K562 treated with DMSO at 1 percent for 24 hours (cell line): ENCODE measurements around the gene PLBD2. TPM values are rescaled to one million over a fixed set of nuclear protein-coding genes. Genes with fewer than 3 reads are reported as not detected.

Source experiments
- total RNA-seq: library from RNA; unstranded; fragments of 300-600 nt; gene quantifications from 2 replicates; pipeline ENCODE4 v1.2.3, GENCODE V29; 2022; ENCODE audit warnings: low read depth; ENCODE audit not compliant: insufficient read depth

Gene PLBD2, protein sequence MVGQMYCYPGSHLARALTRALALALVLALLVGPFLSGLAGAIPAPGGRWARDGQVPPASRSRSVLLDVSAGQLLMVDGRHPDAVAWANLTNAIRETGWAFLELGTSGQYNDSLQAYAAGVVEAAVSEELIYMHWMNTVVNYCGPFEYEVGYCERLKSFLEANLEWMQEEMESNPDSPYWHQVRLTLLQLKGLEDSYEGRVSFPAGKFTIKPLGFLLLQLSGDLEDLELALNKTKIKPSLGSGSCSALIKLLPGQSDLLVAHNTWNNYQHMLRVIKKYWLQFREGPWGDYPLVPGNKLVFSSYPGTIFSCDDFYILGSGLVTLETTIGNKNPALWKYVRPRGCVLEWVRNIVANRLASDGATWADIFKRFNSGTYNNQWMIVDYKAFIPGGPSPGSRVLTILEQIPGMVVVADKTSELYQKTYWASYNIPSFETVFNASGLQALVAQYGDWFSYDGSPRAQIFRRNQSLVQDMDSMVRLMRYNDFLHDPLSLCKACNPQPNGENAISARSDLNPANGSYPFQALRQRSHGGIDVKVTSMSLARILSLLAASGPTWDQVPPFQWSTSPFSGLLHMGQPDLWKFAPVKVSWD
- total RNA-seq: 44.0 and 44.2 TPM in 2 replicates

DNA sequence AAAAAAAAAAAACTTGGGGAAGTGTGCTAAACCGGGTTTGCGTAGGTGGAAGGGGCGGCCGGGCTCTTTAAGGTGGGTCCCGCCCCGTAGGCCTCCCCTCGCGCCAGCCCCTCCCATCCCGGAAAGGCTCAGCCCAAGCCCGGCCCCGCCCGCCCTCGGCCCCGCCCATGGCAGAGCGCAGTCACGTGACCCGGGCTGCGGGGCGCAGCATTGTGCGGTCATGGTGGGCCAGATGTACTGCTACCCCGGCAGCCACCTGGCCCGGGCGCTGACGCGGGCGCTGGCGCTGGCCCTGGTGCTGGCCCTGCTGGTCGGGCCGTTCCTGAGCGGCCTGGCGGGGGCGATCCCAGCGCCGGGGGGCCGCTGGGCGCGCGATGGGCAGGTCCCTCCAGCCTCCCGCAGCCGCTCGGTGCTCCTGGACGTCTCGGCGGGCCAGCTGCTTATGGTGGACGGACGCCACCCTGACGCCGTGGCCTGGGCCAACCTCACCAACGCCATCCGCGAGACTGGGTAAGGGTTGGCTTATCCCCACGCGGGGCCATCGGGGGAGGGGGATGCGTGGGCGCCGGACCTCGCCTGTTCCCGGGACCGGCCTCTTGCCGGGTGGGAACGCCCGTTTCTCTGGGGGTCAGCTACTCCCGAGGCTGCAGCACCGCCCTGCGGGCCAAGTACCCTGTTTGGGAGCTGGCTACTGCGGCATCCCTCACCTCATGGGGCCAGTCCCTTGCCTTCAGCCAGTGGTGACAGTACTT, at the start of gene PLBD2:
Gene PLBD2 (plus strand): TSS at position 207 of the 752 bp plus-strand sequence. CDS start 14 bp downstream, at position 221.

DNA sequence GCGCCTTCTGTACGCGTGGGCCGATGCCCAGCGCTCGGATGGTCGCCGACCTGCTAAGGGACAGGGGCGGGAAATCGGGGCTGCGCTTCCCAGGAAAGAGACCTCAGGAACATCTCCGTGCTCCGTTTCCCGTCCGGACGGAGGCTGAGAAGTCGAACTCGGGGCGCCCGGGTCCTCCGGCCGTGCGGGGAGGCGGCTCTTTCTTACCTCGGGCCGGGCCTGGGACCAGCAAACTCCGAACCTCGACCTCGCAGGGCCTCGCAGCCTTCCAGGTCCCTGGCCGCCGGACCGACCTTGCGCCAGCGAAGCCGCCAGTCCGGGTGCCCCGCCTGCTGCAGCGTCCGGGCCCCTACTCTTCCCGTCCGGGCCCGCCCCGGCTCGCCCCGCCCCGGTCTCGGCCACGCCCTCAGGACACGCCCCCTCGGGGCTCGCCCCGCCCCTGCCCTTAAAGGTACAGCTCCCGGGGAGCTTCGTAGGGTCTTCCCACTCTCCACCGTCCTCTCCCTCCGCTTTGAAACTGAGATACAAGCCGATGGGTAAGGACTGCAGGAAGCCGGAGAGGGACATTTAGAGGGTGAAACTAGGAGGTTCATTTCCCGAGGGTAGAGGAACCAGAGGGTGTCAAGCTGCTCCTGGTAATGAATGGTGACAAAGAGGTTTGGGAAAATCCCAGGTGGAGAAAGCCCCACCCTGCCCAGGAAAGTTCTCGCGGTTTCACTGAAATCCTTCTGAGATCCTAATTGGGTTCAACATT, 23.4 kb upstream of the PLBD2 start, which contains the start of gene SLC8B1:
Gene SLC8B1 (minus strand): TSS at position 324 of the 754 bp plus-strand sequence. CDS start 2,231 bp downstream, outside the sequence.

DNA sequence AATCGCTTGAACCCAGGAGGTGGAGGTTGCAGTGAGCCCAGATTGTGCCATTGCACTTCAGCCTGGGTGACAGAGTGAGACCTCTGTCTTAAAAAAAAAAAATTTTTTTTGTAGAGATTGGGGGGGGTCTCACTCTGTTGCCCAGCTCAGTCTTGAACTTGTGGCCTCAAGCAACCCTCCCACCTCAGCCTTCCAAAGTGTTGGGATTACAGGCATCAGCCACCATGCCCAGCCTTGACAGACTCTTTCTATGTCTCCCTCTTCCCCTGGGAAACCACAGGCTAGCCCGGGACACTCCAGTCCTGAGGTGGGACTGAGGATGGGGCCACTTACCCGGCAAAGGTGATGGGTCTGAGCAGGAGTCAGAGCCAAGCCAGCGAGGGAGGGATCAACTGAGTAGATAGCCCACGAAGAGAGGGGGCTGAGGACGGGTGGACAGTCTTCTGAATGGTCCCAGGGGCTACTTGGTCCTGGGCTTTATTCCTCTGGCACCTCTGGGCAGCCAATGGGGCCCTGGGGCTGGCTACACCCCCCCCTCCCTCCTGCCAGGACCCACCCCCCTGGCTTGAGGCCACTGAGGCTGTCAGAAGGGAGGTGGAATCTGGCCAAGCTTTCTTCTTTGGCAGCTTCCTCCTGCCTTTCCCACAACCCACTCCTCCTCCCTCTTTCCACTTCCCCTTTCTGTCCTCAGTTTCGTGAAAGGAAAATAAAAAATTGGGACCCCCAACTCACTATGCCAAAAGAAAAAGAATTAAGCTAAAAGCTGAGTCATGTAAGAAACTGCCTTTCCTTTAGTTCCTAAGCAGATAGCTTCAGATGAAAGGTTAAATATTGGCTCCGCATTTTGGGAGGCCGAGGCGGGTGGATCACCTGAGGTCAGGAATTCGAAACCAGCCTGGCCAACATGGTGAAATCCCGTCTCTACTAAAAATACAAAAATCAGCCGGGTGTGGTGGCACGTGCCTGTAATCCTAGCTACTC, 45.3 kb downstream of the PLBD2 start, which contains the start of gene SDS:
Gene SDS (minus strand): TSS at position 453 of the 981 bp plus-strand sequence. CDS start 4,179 bp downstream, outside the sequence.

DNA sequence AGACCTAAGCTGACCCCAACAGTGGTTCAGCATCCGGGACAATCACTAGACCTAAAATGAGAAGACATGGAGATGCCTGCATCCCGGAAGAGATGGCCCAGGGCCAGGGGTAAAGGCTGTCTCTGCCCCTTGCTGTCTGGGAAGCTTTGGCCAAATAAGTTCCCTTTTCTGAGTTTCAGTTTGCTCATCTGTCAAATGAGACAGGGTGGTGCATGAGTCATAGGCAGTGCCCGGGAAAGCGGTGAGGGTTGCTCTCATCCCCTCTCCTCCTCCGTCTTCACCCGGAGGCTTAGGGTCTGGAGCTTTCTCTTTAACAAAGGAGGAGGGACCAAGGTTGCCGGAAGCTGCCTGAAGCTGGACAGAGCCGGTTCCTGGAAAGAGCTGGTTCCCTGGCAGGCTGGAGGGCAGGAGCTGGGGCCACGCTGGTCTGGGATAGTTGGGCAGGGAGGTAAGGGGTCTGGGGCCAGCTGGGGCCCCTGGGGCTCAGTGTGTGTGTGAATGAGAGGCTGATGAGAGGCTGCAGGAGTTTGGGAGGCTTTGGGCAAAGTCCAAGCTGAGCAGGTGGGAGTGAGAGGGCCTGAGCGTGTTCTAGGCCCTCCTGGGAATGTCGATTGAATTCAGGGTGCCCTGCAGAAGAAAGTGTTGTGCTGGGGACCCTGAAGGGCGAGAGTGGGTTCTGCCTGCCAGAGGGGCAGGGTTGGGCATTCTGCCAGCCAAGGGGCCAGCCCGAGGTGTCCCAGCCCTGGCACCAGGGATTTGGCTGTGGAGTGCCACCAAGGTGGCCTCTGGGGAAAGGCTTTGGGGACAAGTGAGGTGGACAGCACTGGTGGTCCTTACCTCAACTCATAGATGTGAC, 63.9 kb downstream of the PLBD2 start, which contains the start of gene SDSL:
Gene SDSL (plus strand): TSS at position 351 of the 856 bp plus-strand sequence. CDS start 5,603 bp downstream, outside the sequence.

Other genes starting within 250 kb of the PLBD2 start
- 0.10 TPM in 1 of 2 replicates, not detected in the other for gene RASAL1, start 222.8 kb upstream of the PLBD2 start, total RNA-seq
- 0.27 TPM in 1 of 2 replicates, not detected in the other for gene CFAP73, start 208.9 kb upstream of the PLBD2 start, total RNA-seq
- gene DDX54, start 173.1 kb upstream of the PLBD2 start, total RNA-seq: 81.2 and 88.1 TPM in 2 replicates
- 37.6 and 44.4 TPM in 2 replicates for gene RITA1, start 172.9 kb upstream of the PLBD2 start, total RNA-seq
- gene TPCN1, start 137.1 kb upstream of the PLBD2 start, total RNA-seq: 26.0 and 28.7 TPM in 2 replicates
- 38.8 and 41.1 TPM in 2 replicates for gene SLC8B1, start 23.5 kb upstream of the PLBD2 start, total RNA-seq
- 0.88 and 1.5 TPM in 2 replicates for gene SDS, start 45.3 kb downstream of the PLBD2 start, total RNA-seq
- gene SDSL, start 63.8 kb downstream of the PLBD2 start, total RNA-seq: 24.3 and 24.8 TPM in 2 replicates
- gene LHX5, start 113.3 kb downstream of the PLBD2 start, total RNA-seq: 0.38 and 0.41 TPM in 2 replicates